ENCODE data around the gene ZBTB8B.
A peak's percentile ranks its signal among the peaks of the same experiment; 100 is the strongest.
"Not testable (repeated sequence)": the region's sequence is repeated elsewhere in the genome, so short reads cannot be mapped to it uniquely, and the experiment has no call there.

ZBTB8B gene

GRCh38 chr1:32470431-32470830 is 5.6 kb downstream of the ZBTB8B start:
- DNase-seq (ENCODE audit: low spot score) = no peak

DNA sequence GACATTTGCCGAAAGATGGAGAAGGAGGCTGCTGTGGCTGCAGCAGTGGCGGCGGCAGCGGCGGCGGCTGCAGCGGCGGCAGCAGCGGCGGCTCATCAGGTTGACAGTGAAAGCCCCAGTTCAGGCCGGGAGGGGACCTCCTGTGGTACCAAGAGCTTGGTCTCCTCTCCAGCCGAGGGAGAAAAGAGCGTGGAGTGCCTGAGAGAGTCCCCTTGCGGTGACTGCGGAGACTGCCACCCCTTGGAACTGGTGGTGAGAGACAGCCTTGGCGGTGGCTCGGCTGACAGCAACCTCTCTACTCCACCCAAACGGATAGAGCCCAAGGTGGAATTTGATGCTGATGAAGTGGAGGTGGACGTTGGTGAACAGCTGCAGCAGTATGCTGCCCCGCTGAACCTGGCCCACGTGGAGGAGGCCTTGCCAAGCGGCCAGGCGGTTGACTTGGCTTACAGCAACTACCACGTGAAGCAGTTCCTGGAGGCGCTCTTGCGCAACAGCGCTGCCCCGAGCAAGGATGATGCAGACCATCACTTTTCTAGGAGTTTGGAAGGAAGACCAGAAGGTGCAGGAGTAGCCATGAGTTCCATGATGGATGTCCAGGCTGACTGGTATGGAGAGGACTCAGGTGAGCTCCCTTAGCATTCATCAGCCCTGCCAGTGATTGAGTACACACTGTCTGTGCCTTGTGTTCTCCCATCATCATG is 6.3 kb downstream of the ZBTB8B start:
- no peak for DNase-seq (ENCODE audit: low spot score)

GRCh38 chr1:32471695-32472362 is 7.0 kb downstream of the ZBTB8B start:
- no peak for DNase-seq (ENCODE audit: low spot score)

- DNase-seq (ENCODE audit: low spot score) = not testable (repeated sequence)
Measured at GRCh38 chr1:32472966-32473365, 8.1 kb downstream of the ZBTB8B start.

DNA sequence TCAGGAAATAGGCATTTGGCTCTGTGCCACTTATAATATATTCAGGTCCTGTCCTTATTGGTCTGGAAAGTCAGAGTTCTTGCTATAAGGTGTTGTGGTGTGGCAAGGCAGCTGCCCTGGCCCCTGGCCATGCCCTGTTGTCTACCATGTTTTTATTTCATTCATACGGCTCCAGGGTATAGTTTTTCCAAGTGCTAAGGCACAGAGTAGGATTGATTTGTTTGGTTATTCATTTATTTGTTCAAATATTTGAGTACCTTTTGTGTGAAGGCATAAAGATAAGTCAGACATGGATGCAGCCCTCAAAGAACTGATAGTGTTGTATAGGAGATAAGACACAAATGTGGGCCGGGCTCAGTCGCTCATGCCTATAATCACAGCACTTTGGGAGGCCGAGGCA is 10.1 kb downstream of the ZBTB8B start:
- DNase-seq (ENCODE audit: low spot score) = no peak

DNA sequence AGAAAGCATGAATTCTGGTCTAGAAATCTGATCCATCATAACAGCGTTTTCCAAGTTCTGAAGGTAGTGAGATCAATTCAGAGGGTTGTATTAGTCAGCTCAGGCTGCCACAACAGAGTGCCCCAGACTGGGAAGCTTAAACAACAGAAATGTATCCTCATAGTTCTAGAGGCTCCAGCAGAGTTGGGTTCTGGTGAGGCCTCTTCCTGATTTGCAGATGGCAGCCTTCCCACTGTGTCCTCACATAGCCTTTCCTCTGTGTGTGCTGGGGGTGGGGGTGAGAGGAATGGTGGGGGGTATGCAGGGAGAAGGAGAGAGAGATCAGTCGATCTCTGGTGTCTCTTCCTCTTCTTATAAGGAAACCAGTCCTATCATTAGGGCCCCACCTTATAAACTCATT is 15.1 kb downstream of the ZBTB8B start:
- DNase-seq (ENCODE audit: low spot score) = no peak

DNA sequence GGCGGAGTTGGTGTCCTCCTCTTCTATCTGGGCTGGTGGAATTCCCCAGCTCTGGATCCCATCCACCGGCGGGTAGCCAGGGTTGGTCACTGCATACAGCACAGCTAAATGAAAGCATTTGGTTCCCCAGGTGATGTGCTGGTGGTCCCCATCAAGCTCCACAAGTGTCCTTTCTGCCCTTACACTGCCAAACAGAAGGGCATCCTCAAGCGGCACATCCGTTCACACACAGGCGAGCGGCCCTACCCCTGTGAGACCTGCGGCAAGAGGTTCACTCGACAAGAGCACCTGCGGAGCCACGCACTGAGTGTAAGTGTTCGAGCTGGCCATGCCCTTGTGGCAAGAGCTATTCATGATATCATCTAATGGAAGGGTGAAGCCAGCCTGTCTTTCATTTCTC is 15.9 kb downstream of the ZBTB8B start:
- no peak for DNase-seq (ENCODE audit: low spot score)

DNA sequence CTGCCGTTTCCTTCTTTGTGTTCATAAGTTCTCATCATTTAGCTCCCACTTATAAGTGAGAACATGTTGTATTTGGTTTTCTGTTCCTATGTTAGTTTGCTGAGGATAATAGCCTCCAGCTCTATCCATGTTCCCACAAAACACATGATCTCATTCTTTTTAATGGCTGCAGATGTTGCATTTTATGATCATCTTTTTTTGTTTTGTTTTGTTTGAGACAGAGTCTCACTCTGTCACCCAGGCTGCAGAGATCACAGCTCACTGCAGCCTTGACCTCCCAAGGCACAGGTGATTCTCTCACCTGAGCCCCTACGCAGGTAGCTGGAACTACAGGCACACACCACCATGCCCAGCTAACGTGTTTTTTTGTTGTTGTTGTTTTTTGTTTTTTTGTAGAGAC is 16.9 kb downstream of the ZBTB8B start:
- DNase-seq (ENCODE audit: low spot score) = not testable (repeated sequence)

DNA sequence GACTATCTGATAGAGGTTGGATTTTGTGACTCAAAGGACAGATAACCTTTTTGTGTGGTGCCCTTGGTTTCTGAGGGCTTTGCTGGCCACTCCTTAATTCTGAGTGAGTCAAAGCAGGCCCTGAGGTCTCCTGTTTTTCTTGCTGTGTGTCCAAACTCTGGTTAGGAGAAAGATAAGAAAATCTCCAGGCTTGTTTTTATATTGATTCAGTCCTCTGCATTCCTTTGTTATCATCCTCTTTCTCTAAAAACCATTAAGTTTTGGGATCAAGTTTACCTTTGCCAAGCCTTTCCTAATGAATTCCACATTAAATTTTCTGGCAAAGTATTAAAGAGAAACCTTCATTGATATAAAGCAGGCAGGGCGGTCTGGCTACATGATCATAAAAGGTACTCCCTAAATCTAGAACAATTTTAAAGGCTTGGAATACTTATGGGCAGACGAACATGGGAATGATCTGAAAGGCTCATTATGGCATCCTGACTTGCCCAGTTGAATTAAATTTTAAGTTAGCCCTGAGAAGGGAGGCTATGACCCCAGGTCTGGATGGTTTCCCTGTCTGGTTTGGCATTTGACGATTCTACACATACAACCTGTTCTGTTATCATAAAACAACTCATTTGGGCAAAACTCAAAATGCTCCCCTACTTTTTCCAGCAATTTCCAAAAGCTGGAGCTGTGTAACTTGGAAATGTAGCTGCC is 20.8 kb downstream of the ZBTB8B start:
- no peak for DNase-seq (ENCODE audit: low spot score)

DNA sequence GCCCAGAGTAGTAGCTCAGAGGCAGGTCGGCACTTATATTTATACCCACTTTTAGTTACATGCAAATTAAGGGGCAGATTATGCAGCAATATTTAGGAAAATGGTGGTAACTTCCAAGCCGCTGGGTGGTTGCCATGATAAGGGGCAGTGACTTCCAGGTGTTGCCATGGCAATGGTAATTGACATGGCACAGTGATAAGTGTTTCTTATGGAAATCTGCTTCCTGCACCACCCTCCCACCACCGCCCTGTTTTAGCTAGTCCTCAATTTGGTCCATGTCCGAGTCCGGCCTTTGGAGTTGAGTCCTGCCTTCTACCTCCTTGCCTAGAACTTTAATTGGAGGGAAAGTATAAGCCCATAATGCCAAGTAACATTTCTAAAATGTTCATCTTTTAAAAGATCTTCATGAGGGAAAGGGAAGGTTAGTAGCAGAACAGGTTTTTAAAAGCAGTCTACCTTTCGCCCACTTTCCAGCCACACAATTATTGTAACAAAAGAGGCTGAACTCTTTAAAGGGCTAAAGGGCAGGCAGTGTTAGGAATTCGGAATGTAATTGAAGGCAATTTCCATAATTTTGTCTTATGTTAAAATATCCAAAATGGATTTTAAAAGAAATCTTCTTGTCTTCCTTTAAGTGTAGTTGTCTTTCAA is 21.7 kb downstream of the ZBTB8B start:
- no peak for DNase-seq (ENCODE audit: low spot score)

DNA sequence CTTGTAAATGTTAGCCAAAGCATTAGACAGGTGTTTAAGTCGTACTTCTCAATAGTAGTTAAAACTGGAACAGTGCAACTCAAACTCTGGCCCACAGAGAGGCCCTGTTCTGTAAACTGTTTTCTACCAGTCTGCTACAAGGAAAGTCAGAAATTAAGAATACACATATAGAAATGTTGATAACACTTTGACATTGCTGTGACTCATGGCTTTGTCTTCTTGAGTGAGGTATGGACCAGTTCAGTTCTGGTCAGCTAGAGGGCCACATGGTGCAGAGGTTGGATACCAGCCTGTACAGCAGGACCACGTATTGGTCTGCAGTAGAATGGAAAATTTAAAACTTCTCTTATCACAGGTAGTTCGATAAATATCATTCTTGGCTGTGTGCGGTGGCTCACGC is 22.3 kb downstream of the ZBTB8B start:
- no peak for DNase-seq (ENCODE audit: low spot score)

GRCh38 chr1:32489774-32490454 is 25.0 kb downstream of the ZBTB8B start:
- DNase-seq (ENCODE audit: low spot score) = no peak

- no peak for DNase-seq (ENCODE audit: low spot score)
Measured at GRCh38 chr1:32491386-32491785, 26.5 kb downstream of the ZBTB8B start.

GRCh38 chr1:32494196-32494595 is 29.3 kb downstream of the ZBTB8B start:
- DNase-seq (ENCODE audit: low spot score) = no peak

GRCh38 chr1:32494711-32495337 is 30.0 kb downstream of the ZBTB8B start:
- DNase-seq (ENCODE audit: low spot score) = no peak

DNA sequence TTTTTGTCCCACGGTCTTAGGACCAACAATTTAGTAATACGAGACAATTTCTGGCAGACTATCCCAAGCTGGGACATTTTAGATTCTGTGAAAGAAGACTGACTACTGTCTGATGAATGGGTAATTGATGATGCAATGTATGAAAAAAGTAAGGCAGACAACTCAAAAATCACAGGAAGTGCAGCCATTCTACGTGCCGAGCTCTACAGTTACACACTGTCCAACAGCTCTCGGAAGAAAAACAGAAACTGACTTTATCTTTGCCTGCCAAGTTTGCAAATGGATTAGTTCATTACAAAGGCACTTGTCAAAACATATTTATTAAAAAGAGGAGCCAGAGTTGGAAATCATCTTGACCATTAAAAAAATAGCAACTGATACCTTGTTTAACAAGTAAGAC is 31.3 kb downstream of the ZBTB8B start:
- DNase-seq (ENCODE audit: low spot score) = no peak

DNA sequence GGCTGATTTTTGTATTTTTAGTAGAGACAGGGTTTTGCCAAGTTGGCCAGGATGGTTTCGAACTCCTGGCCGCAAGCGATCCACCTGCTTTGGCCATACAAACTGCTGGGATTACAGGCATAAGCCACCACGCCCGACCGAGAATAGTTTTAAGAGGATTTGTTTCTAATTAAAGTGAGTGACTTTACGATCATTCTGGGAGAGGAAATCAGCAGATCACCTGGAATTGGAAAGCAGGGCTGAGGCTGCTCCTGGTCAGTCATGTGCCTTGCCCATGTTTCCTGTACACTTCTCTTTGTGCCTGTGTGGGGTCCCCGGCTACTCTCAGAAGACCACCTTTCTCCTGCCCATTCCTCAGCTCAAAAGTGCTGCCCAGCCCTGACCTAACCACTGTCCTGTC is 33.9 kb downstream of the ZBTB8B start:
- no peak for DNase-seq (ENCODE audit: low spot score)

DNA sequence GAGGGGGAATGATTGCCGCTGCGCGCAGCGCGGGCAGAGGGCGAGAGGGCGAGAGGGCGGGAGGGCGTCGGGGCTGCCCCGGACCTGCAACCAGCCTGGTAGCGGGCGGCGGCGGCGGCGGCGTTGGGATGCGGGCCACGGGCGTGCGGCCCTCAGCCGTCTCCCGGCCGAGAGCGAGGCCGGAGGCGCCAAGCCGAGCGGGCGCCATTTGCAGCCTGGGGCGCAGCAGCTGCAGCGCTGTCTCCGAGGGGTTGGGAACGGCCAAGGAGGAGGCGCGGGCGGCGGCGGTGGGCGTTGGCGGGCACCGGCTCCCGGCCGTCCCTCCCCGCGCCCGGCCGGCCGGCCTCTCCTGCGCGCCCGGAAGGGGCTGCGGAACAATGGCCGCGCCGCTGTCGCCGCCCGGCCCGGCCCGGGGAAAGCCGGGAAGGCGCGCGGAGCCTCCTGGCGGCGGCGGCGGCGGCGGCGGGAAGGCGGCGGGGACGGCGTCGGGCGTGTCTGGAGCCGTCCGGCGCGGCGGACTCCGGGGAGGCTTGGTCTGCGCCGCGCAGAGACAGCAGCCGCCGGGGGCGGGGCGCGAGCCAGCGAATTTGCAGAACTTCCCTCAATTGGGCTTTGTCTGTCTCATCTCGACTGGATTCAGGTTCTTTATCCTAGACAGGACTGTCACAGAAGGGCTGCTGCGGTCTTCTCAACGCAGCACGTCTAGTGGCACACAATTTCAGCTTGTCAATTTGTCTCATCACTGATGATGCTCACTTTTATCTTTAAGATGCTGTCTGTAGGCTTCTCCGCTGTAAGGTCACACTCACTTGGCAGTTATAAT is 35.7 kb downstream of the ZBTB8B start:
- DNase-seq (ENCODE audit: low spot score) = peak; percentile 68

- DNase-seq (ENCODE audit: low spot score) = no peak
Measured at GRCh38 chr1:32501865-32502264, 37.0 kb downstream of the ZBTB8B start.

- DNase-seq (ENCODE audit: low spot score) = no peak
Measured at GRCh38 chr1:32503153-32503552, 38.3 kb downstream of the ZBTB8B start.

DNA sequence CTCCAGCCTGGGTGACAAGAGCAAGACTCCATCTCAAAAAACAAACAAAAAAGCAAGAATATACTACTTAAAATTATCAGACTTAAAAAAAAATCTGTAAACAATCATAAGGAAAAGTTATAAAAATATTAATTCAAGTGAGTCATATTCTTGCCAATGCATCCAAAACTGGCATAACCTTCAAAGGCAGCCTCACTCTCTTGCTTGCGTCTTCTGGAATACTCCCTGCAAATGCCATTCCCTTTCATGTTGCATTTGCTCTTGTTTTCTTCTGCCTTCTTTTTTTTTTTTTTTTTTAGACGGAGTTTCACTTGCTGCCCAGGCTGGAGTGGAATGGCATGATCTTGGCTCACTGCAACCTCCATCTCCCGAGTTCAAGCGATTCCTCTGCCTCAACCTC is 42.1 kb downstream of the ZBTB8B start:
- no peak for DNase-seq (ENCODE audit: low spot score)

Data from kidney tubule cell (primary cell).